Head of caudate nucleus (tissue), 42 donors: Measurements from ENCODE around the gene IGSF11.

ENCODE experiments used
- DNase-seq, 42 donors: peaks; one replicate each; pipeline versions ENCODE4 v3.0.0 to v3.0.0-alpha.2; 2020 to 2021; ENCODE audit warnings: mixed read lengths in 7 of 42
- intact Hi-C: fragments of 100-400 bp; cut with DNase I; formaldehyde crosslinking; loops from one replicate; pipeline ENCODE4 v1.15.0; 2022

The IGSF11 gene

GRCh38 chr3:118966700-118967099, 67.9 kb downstream of the IGSF11 start:
- no peak for DNase-seq
- intact Hi-C loops = no loop called here

- peak in 3 of 42 donors; percentile 49 to 76 (median 53) for DNase-seq
- intact Hi-C loops = no loop called here
These were observed 70.9 kb downstream of the IGSF11 start for GRCh38 chr3:118963711-118964110.

DNA sequence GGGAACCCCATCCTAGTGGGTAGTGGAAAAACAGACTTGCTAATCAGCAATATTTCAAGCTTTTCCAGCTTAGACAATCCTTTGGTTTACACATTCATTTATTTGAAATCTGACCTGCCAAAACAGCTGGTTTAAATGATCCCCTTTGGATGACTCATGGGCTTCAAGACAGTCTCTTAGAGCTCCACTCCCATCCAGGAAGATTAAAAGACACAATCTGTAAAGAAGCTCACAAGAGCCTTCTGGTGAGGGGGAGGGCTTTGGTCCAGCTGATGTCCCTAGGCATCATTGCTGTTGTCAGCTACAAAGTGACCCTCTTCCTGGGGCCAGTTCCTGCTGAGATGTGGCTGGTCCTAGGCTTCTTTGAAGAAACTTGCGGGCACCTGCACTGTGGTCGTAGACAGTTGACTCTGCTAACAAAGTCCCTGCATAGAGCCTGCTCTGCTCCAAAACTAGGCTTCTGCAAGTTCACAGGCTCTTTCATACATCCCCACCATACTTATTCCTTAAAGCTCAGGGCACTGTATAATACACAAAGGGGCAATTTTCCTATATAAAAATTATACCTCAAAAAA, 73.7 kb downstream of the IGSF11 start:
- DNase-seq = no peak
- intact Hi-C loops = no loop called here

DNA sequence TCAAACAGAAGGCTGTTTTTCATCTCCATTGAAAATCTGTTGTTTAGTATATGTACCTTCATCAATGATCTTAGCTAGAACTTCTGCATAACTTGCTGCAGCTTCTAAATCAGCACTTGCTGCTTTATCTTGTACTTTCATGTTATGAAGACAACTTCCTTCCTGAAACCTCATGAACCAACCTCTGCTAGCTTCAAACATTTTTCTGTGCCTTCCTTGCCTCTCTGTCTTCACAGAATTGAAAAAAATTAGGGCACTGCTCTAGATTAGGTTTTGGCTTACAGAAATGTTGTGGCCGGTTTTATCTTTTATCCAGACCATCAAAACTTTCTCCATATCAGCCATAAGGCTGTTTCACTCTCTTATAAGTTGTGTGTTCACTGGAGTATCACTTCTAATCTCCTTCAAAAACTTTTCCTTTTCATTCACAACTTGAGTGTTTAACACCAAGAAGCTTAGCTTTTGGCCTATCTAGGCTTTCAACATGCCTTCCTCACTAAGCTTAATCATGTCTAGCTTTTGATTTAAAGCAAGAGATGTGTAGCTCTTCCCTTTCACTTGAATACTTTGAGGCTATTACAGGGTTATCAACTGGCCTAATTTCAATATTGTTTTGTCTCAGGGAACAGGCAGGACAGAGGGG, 78.6 kb downstream of the IGSF11 start:
- no peak for DNase-seq
- intact Hi-C loops = no loop called here

- DNase-seq = no peak
- intact Hi-C loops = no loop called here
These were observed 83.6 kb downstream of the IGSF11 start for GRCh38 chr3:118951089-118951488.

DNA sequence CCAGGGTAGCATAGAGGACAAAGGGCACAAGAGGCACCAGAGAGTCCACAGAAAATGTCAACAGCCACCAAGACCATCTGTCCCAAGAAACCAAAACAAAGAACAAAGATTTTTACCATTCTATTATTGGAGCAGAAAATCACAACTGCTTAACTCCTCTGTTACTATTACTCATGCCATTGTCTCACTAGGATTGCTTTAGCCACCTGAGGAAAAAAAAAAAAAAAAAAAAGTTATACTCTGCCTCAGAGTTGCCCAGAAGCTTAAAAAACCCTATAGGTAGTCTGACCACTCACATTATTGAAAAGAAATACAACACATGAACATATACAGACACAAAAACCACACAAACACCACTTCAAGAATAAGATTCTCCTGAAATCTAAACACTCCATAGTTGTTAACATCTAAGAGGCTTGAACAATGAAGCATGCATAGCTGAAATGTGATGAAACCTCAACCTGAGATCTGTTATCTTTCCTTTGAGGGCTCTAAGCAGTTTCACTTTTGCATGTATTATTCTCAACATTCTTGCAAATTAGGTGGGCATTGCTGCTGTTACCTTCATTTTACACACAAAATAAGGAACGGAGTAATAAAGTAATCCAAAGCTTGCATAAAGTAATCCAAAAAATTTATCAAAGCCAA, 85.4 kb downstream of the IGSF11 start:
- intact Hi-C loops = no loop called here

GRCh38 chr3:118948146-118948545, 86.5 kb downstream of the IGSF11 start:
- intact Hi-C loops = no loop called here

More for the DNA sequence above, 85.4 kb downstream of the IGSF11 start:
- DNase-seq = no peak

DNA sequence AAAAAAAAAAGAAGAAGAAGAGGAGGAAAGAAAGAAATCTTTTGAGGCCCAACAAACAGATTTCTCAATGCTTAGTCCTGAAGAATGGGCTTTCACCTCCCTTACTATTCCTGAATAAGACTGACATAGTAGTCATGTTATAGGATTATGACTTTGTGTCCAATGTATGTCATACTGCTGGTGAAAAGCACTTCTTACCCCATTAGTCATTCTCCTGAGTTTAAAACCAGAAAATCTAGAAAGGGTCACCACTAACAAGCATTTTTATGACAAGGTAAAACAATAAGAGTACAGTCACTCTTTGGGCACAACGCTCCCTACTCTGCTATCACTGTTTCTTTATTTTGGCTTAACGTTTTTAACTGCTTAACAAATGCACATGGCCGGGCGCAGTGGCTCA, 88.2 kb downstream of the IGSF11 start:
- no peak for DNase-seq
- intact Hi-C loops = no loop called here

More at GRCh38 chr3:118948146-118948545, 86.5 kb downstream of the IGSF11 start:
- peak in 18 of 42 donors; percentile 7 to 73 (median 42) for DNase-seq

DNA sequence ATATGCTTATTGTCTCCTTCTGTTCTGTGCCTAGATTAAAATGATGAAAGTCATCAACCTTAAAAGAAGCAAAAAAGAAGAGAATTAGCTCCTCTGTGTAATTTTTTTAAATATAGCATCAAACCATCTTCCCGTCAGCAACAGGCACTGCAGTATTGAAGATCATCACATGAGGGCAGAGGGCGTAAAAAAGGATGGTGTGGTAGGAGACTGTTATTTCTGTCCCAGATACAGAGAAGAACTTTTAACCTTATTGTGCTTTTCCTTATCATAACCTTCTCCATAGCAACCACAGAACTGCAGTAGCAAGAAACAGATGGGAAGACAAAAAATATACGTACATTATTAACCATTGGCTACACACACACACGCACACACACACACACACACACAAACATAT, 88.8 kb downstream of the IGSF11 start:
- intact Hi-C loops = no loop called here
- DNase-seq = peak in 28 of 42 donors; percentile 25 to 86 (median 55)

GRCh38 chr3:118943597-118943996, 91.0 kb downstream of the IGSF11 start:
- DNase-seq = no peak
- intact Hi-C loops = no loop called here

DNA sequence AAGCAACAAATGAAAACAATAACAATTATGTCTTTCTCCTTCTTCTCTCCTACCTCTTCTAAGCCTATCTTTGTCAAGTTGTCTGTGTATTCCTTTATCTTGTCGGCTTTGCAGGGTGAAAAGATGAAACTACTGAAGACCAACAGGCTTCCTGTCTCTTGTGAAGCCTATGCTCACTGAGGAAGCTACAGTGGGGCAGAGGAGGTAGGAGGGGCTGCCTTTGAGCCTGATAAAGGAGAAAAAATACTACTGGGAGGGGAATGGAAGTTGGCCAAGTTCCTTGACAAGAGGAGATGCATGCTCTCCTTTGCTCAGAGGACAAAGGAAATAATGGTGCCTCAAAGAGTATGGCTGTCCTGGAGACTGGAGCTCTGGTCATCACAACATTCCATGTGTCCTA, 92.0 kb downstream of the IGSF11 start:
- no peak for DNase-seq

GRCh38 chr3:118942195-118942594, 92.5 kb downstream of the IGSF11 start:
- no peak for DNase-seq
- intact Hi-C loops = no loop called here

More for the DNA sequence above, 92.0 kb downstream of the IGSF11 start:
- intact Hi-C loops = no loop called here

DNA sequence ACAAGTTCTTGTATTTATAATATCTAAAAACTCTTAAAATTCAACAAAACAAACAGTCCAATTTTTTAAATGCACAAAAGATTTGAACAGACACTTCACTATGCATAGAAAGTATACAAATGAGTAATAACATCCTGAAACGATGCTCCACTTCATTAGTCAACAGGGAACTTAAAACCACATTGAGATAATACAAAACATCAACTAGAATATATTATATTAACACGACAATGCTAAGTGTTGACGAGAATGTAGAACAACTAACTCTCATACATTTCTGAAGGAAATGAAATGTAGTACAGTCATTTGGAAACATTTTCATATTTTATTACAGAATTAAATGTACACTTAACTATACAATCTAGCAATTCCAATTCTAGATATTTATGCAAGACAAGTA, 93.4 kb downstream of the IGSF11 start:
- no peak for DNase-seq
- intact Hi-C loops = no loop called here

DNA sequence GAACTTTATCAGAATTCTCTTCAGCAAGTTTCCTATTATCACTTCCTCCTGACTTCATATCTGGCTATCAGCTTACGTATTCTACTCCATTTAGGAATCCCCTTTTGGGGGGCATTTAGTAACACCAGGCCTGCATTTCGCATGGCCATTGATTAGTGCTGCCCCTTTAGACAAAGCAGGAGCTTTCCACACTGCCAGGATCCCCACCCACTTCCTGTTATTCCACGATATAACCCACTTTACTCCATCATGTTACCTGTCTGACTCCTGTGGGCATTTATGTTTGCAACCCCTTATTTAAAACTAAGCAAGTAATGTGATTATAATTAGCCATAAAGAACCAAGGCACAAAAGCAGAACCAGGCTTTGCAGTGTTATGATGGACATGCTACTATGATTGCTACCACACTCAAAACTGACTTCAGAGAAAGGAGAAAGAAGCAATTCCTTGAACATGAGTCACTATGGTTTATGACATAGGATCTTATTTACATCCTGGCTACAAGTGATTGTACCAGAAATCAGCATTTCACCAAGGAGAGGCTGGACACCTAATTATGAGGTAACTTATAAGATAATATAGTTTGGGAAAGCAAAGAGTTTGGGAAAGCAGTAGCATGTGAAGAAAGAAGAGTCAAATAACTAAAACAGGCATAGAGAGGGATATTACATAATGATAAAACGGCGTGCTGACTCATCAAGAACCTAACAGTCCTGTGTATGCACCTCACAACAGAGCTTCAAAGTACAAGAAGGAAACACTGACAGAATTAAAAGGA, 96.3 kb downstream of the IGSF11 start:
- intact Hi-C loops = no loop called here
- DNase-seq = peak in 1 of 42 donors; percentile 32

DNA sequence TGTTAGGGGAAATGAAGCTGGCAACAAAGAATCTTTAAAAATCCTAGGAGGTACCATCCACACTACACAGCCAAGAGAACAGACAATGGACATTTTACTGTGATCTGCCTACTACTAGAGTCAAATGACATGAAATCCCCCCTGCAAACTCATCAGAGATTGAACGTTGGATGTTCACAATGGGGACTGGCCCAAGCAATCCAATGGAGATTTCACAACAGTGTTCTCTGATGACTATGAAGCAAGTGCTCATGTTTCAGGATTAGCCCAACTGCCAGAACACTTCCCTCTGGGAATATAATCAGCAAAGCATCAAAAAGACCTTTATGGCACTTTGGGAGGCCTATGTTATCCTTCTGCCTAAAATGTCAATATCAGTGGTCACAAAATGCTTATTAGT, 97.8 kb downstream of the IGSF11 start:
- intact Hi-C loops = no loop called here
- no peak for DNase-seq

- DNase-seq = peak in 38 of 42 donors; percentile 6 to 85 (median 42)
- intact Hi-C loops = no loop called here
These were observed 101.7 kb downstream of the IGSF11 start for GRCh38 chr3:118932822-118933558.

- intact Hi-C loops = no loop called here
- DNase-seq = no peak
These were observed 102.7 kb downstream of the IGSF11 start for GRCh38 chr3:118931996-118932395.

DNA sequence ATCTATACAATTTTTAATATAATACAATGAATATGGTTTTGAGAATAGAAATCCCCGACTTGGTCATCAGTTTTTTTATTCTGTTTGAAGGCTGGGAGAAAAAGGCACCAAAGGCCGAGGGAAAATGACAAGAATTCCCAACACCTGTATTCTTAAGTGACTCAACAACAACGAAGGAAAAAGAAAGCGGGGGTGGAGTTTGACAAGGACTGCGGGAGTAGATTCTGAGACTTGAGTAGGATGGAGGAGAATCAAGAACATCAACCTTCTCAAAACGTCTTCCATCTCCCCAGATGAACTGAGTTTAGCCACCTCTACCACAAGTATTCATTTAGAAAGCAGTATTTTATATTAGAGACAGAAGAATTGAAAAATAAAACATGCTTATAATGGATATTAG, 107.2 kb downstream of the IGSF11 start:
- intact Hi-C loops = no loop called here

GRCh38 chr3:118912188-118912587, 122.5 kb downstream of the IGSF11 start:
- intact Hi-C loops = no loop called here
- no peak for DNase-seq

More for the DNA sequence above, 107.2 kb downstream of the IGSF11 start:
- DNase-seq = peak in 20 of 42 donors; percentile 3 to 79 (median 38)
